ENCODE measurements around the gene ARHGEF39.

- TF ChIP-seq EZH2 (IDR thresholded peaks at IDR 0.05) (no peak), POLR2AphosphoS5 (IDR thresholded peaks at IDR 0.05; ENCODE audit: borderline replicate concordance, low read depth, low read length) (no peak), FOXP2 (optimal IDR thresholded peaks at IDR 0.05; ENCODE audit: control extremely low read depth, extremely low read length, insufficient read depth) (no peak)
Measured at GRCh38 chr9:35650341-35651158, 14.4 kb downstream of the ARHGEF39 start, which contains the start of gene SIT1.

All from SK-N-MC (cell line).